Calu3 (cell line): ENCODE measurements around the gene NDRG3. TPM values are rescaled to one million over a fixed set of nuclear protein-coding genes. Genes with fewer than 3 reads are reported as not detected.

Experiments used
- BruUV-seq: library from RNA; stranded (reverse); fragments of 400-500 nt; replicated peaks from 2 replicates; lab custom pipeline; 2021; lab: Mats Ljungman, UMichigan
- CTCF ChIA-PET: fragments of 300-600 bp; sonication (Branson Sonifier 250); formaldehyde crosslinking; loops from one replicate; lab custom pipeline; 2022; ENCODE audit warnings: antibody characterized with exemption; lab: Charles Lee
- DNase-seq: peaks from one replicate; pipeline ENCODE4 v3.0.0; 2022
- H3K27ac Mint-ChIP-seq: one replicate; pipeline ENCODE4 v1.8.0; 2022; ENCODE audit warnings: mixed read lengths; ENCODE audit not compliant: unreplicated experiment
- H3K27me3 Mint-ChIP-seq: one replicate; pipeline ENCODE4 v1.8.0; 2022; ENCODE audit warnings: mixed read lengths; ENCODE audit not compliant: unreplicated experiment
- H3K36me3 Mint-ChIP-seq: one replicate; pipeline ENCODE4 v1.8.0; 2022; ENCODE audit warnings: mild to moderate bottlenecking, moderate library complexity, mixed read lengths; ENCODE audit not compliant: insufficient read depth, unreplicated experiment
- H3K4me1 Mint-ChIP-seq: one replicate; pipeline ENCODE4 v1.8.0; 2022; ENCODE audit warnings: mild to moderate bottlenecking, low read depth, mixed read lengths; ENCODE audit not compliant: unreplicated experiment
- H3K4me3 Mint-ChIP-seq: one replicate; pipeline ENCODE4 v1.8.0; 2022; ENCODE audit warnings: mild to moderate bottlenecking, low read depth, moderate library complexity, mixed read lengths; ENCODE audit not compliant: unreplicated experiment
- H3K9me3 Mint-ChIP-seq: one replicate; pipeline ENCODE4 v1.8.0; 2022; ENCODE audit warnings: low read depth, mixed read lengths; ENCODE audit not compliant: unreplicated experiment
- CTCF ChIP-seq: fragments of 200-600 bp; IDR thresholded peaks from one replicate; pipeline ENCODE4 v1.8.0; 2022; ENCODE audit warnings: antibody characterized with exemption; ENCODE audit not compliant: unreplicated experiment
- intact Hi-C: fragments of 100-400 bp; cut with micrococcal nuclease; formaldehyde crosslinking; loops from one replicate; pipeline ENCODE4 v1.10.0; 2022; ENCODE audit not compliant: unreplicated experiment
- total RNA-seq: library from RNA; stranded (reverse); gene quantifications from 2 replicates; pipeline ENCODE4 v1.2.3, GENCODE V29; 2022

The NDRG3 gene
- total RNA-seq, 1 experiment from 2014 or later, result 18.0 TPM

- CTCF ChIA-PET, result no interaction called here
- H3K9me3 Mint-ChIP-seq, result no peaks in the 10 kb centered on the region
- no peak overlapping the region for H3K4me3 Mint-ChIP-seq
- no peak overlapping the region for H3K27ac Mint-ChIP-seq
- DNase-seq, result no peak
- no peak for TF ChIP-seq CTCF
- no peaks in the 10 kb centered on the region for H3K27me3 Mint-ChIP-seq
- no peaks in the 10 kb centered on the region for H3K4me1 Mint-ChIP-seq
- BruUV-seq, result no TSS peak
- intact Hi-C loops, result no loop called here
- H3K36me3 Mint-ChIP-seq, result peaks cover 41% of the 10 kb centered on the region
These were observed 15.2 kb upstream of the NDRG3 start for GRCh38 chr20:36761125-36761524.

DNA sequence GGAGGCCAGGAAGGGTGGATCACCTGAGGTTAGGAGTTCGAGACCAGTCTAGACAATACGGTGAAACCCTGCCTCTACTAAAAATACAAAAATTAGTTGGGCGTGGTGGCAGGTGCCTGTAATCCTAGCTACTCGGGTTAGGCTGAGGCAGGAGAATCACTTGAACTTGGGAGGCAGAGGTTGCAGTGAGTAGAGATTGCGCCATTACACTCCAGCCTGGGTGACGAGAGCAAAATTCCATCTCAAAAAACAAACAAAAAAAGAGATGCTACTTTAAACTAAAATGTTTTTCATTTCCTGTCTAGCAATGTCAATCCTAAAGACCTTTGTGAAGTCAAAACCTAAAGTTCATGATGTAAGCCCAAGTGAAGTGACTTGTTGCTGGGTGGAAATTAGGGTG, 14.8 kb upstream of the NDRG3 start:
- intact Hi-C loops, result no loop called here
- CTCF ChIA-PET, result interaction anchor here (0.6 kb wide), 1 partner anchor 48 kb away, joined by 3 read pairs; no protein-coding TSS in a partner anchor
- H3K4me3 Mint-ChIP-seq, result no peak overlapping the region
- H3K9me3 Mint-ChIP-seq, result no peaks in the 10 kb centered on the region
- BruUV-seq, result no TSS peak
- H3K27me3 Mint-ChIP-seq, result no peaks in the 10 kb centered on the region
- no peaks in the 10 kb centered on the region for H3K4me1 Mint-ChIP-seq
- H3K36me3 Mint-ChIP-seq, result peaks cover 41% of the 10 kb centered on the region
- no peak for DNase-seq
- no peak for TF ChIP-seq CTCF
- no peak overlapping the region for H3K27ac Mint-ChIP-seq

DNA sequence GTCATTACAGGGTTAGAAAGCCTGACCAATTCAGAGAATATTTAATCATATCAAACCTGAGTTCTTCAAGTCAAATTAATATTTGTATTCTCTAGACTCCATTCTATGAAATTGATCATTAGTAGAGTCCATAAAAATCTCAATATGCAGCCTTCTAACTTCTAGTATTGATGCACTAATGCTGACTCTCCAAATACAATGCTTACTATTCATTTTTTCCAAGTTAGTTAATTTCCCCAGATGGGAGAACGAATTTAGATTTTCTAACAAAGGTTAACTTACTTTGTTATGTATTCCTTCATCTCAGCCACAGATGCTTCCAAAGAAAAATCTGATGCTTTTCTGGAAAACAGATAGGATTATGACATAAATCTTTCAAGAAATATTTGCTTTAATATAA, 12.4 kb upstream of the NDRG3 start:
- CTCF ChIA-PET, result no interaction called here
- no peak for DNase-seq
- Mint-ChIP-seq H3K27me3 (no peaks in the 10 kb centered on the region), H3K27ac (no peak overlapping the region), H3K36me3 (peaks cover 23% of the 10 kb centered on the region), H3K9me3 (no peaks in the 10 kb centered on the region), H3K4me3 (no peak overlapping the region), H3K4me1 (no peaks in the 10 kb centered on the region)
- BruUV-seq, result no TSS peak
- intact Hi-C loops, result no loop called here
- no peak for TF ChIP-seq CTCF

- CTCF ChIA-PET, result no interaction called here
- DNase-seq, result no peak
- Mint-ChIP-seq H3K4me3 (no peak overlapping the region), H3K36me3 (peaks cover 23% of the 10 kb centered on the region), H3K9me3 (no peaks in the 10 kb centered on the region), H3K27me3 (no peaks in the 10 kb centered on the region), H3K4me1 (no peaks in the 10 kb centered on the region), H3K27ac (no peak overlapping the region)
- TF ChIP-seq CTCF, result no peak
- intact Hi-C loops, result no loop called here
- no TSS peak for BruUV-seq
These were observed 10.6 kb upstream of the NDRG3 start for GRCh38 chr20:36756496-36756895.
